GM12874 (cell line): ENCODE results near the gene ZNF225.

Experiments used
- TF ChIP-seq, protein P1 (sequence below): IDR thresholded peaks from 2 replicates; pipeline ENCODE4 v1.5.1; 2011; ENCODE audit warnings: low read depth, mild to moderate bottlenecking, control low read depth, low read length, moderate library complexity; ENCODE audit not compliant: insufficient read depth

ZNF225 gene

DNA sequence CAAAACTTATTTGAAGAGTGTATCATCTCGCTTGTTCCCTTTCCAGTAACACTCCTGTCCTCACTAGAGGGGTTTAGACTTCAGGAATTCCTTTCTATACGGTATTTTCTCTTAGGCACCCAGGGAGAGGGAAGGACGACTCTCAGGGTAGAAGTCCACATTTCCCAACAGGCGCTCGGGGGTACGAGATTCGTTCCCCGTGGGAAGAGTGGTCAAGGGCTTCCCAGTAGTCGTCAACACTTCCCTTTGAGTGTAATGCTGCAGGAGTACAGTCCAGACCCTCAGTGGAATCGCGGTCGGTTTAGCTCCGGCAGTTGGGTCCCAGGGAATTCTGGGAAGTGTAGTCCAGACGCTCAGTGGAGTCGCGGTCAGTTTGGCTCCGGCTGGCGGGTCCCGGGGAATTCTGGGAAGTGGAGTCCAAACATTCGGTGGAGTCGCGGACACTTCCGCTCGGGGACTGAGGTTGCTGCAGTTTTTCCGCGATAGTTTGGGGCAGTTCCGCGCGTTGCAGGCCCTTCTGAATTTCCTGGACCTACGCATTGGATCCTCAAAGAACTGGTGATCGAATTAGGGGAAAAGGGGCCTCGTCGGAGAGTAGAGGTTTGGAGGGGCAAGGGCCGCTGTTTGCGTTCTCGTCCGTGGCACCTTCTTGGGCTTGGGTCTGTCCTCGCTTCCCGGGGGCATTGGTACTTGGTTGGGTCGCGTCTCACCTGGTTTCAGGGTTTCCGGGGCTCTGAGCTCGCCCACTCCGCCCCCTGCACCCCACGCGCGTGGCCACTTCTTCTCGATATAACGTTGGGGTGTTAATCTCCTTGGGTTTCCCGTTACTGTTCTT, 19.1 kb upstream of the ZNF225 start, which contains the start of gene ZNF224:
Gene ZNF224, plus strand, starts transcription at position 431 of the 835 bp plus-strand sequence. CDS start 3,513 bp downstream, outside the sequence.
- TF ChIP-seq, protein P1, sequence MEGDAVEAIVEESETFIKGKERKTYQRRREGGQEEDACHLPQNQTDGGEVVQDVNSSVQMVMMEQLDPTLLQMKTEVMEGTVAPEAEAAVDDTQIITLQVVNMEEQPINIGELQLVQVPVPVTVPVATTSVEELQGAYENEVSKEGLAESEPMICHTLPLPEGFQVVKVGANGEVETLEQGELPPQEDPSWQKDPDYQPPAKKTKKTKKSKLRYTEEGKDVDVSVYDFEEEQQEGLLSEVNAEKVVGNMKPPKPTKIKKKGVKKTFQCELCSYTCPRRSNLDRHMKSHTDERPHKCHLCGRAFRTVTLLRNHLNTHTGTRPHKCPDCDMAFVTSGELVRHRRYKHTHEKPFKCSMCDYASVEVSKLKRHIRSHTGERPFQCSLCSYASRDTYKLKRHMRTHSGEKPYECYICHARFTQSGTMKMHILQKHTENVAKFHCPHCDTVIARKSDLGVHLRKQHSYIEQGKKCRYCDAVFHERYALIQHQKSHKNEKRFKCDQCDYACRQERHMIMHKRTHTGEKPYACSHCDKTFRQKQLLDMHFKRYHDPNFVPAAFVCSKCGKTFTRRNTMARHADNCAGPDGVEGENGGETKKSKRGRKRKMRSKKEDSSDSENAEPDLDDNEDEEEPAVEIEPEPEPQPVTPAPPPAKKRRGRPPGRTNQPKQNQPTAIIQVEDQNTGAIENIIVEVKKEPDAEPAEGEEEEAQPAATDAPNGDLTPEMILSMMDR: no peak

DNA sequence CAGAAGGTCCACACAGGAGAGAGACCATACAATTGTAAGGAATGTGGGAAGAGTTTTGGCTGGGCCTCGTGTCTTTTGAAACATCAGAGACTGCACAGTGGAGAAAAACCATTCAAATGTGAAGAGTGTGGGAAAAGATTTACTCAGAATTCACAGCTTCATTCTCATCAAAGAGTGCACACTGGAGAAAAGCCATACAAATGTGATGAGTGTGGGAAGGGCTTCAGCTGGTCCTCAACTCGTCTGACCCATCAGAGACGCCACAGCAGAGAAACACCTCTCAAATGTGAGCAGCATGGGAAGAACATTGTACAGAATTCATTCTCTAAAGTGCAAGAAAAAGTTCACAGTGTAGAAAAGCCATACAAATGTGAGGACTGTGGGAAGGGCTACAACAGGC, 5.4 kb upstream of the ZNF225 start:
- TF ChIP-seq, protein P1: no peak

- TF ChIP-seq, protein P1: no peak
Measured at GRCh38 chr19:44109458-44109857, 3.7 kb upstream of the ZNF225 start.

GRCh38 chr19:44111910-44112463, 1.2 kb upstream of the ZNF225 start:
- TF ChIP-seq, protein P1: no peak

DNA sequence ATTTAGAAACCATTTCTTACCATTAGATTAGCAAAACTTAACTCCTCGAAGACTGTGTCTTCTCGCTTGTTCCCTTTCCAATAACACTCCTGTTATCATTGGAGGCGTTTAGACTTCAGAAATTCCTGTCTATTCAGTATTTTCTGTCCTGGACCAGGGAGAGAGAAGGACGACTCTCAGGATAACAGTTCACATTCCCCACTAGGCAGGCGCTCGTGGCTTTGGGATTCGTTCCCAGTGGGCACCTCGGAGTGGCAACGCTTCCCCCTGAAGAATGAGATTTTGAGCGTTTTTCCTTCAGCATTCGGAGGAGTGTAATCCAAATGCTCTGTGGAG, 429 bp upstream of the ZNF225 start:
- TF ChIP-seq, protein P1: no peak

- TF ChIP-seq, protein P1: no peak
Measured at GRCh38 chr19:44113784-44114390, 688 bp downstream of the ZNF225 start.

DNA sequence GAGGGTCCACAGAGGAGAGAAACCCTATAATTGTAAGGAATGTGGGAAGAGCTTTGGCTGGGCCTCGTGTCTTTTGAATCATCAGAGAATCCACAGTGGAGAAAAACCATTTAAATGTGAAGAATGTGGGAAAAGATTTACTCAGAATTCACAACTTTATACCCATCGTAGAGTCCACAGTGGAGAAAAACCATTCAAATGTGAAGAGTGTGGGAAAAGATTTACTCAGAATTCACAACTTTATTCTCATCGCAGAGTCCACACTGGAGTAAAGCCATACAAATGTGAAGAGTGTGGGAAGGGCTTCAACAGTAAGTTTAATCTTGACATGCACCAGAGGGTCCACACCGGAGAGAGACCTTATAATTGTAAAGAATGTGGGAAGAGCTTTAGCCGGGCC, 18.8 kb downstream of the ZNF225 start:
- TF ChIP-seq, protein P1: no peak
